Measurements from ENCODE around the gene MPP4.

DNA sequence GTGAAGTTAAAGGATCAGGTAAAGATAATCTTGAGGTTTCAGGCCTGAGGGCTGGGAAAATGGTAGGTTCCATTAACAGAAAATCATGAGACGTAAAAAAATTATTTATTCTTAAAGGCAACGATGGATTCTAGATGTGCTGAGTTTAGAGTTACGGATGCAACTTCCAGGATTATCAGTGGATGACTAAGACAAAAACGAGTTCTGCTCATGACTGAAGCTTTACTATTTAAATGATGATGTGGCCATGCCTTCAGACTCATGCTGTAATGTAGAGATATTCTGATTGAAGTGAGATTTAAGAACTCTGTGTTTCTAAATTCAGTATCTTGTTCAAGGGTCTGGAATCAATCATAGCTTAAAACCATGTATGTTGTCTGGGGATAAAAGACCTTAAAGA lies 60.1 kb downstream of the MPP4 start:
- TF ChIP-seq, protein P1, sequence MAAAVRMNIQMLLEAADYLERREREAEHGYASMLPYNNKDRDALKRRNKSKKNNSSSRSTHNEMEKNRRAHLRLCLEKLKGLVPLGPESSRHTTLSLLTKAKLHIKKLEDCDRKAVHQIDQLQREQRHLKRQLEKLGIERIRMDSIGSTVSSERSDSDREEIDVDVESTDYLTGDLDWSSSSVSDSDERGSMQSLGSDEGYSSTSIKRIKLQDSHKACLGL (CRISPR knock-in tag; IDR thresholded peaks at IDR 0.05): no peak
- TF ChIP-seq TCF12 (IDR thresholded peaks at IDR 0.05) (no peak), TCF12 (CRISPR knock-in tag; IDR thresholded peaks at IDR 0.05) (no peak), ZBTB7B (CRISPR knock-in tag; IDR thresholded peaks at IDR 0.05) (no peak), KDM5B (CRISPR knock-in tag; IDR thresholded peaks at IDR 0.05; ENCODE audit: borderline replicate concordance) (no peak), TAF1 (CRISPR knock-in tag; IDR thresholded peaks at IDR 0.05) (no peak), ELF4 (CRISPR knock-in tag; IDR thresholded peaks at IDR 0.05; ENCODE audit: borderline replicate concordance) (no peak), ZZZ3 (CRISPR knock-in tag; IDR thresholded peaks at IDR 0.05; ENCODE audit: borderline replicate concordance) (no peak), RNF2 (conservative IDR thresholded peaks at IDR 0.05; ENCODE audit: low read depth) (no peak), NFATC3 (CRISPR knock-in tag; IDR thresholded peaks at IDR 0.05) (no peak), PAX8 (CRISPR knock-in tag; IDR thresholded peaks at IDR 0.05; ENCODE audit: borderline replicate concordance) (no peak), ZNF496 (CRISPR knock-in tag; IDR thresholded peaks at IDR 0.05; ENCODE audit: insufficient replicate concordance) (no peak), SAP130 (CRISPR knock-in tag; IDR thresholded peaks at IDR 0.05; ENCODE audit: low read depth) (no peak)
- TF ChIP-seq, protein P2, sequence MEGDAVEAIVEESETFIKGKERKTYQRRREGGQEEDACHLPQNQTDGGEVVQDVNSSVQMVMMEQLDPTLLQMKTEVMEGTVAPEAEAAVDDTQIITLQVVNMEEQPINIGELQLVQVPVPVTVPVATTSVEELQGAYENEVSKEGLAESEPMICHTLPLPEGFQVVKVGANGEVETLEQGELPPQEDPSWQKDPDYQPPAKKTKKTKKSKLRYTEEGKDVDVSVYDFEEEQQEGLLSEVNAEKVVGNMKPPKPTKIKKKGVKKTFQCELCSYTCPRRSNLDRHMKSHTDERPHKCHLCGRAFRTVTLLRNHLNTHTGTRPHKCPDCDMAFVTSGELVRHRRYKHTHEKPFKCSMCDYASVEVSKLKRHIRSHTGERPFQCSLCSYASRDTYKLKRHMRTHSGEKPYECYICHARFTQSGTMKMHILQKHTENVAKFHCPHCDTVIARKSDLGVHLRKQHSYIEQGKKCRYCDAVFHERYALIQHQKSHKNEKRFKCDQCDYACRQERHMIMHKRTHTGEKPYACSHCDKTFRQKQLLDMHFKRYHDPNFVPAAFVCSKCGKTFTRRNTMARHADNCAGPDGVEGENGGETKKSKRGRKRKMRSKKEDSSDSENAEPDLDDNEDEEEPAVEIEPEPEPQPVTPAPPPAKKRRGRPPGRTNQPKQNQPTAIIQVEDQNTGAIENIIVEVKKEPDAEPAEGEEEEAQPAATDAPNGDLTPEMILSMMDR (CRISPR knock-in tag; IDR thresholded peaks at IDR 0.05): no peak
